ENCODE data around the gene CD300C. TPM values are rescaled to one million over a fixed set of nuclear protein-coding genes. Genes with fewer than 3 reads are reported as not detected.
"Not testable (repeated sequence)": the region's sequence is repeated elsewhere in the genome, so short reads cannot be mapped to it uniquely, and the experiment has no call there.

CD300C gene
- total and polyA plus RNA-seq, 2 experiments from 2014 or later = 0.43 to 0.47 TPM

GRCh38 chr17:74520790-74521480 lies 25.0 kb downstream of the CD300C start:
- Histone ChIP-seq H3K27me3 (no peaks in the 10 kb centered on the region), H3K9me3 (ENCODE audit: low read depth) (no peaks in the 10 kb centered on the region), H4K20me1 (ENCODE audit: insufficient read depth, poor library complexity, severe bottlenecking) (no peaks in the 10 kb centered on the region), H2AFZ (no peak overlapping the region), H3K4me1 (ENCODE audit: insufficient read depth) (no peaks in the 10 kb centered on the region), H3K79me2 (no peaks in the 10 kb centered on the region), H3K4me2 (no peak overlapping the region), H3K9me2 (replicated peaks; ENCODE audit: insufficient read depth) (no peaks in the 10 kb centered on the region), H3K36me3 (replicated peaks; ENCODE audit: insufficient read depth, low read depth) (no peaks in the 10 kb centered on the region), H3K27ac (no peak overlapping the region), H3K4me3 (no peak overlapping the region)
- no peak for DNase-seq (ENCODE audit: low spot score)
- TF ChIP-seq EZH2 (IDR thresholded peaks at IDR 0.05; ENCODE audit: borderline replicate concordance) (no peak), CTCF (IDR thresholded peaks at IDR 0.05; ENCODE audit: poor library complexity) (no peak), EZH2phosphoT487 (IDR thresholded peaks at IDR 0.05; ENCODE audit: low read depth, severe bottlenecking, unreplicated experiment) (no peak)
- WGBS (ENCODE audit: low lambda C conversion rate, missing lambda C conversion rate) = 94% methylated on average over 21 of the region's 21 CpGs

- H4K20me1 ChIP-seq (ENCODE audit: insufficient read depth, poor library complexity, severe bottlenecking) = no peaks in the 10 kb centered on the region
- H3K9me2 ChIP-seq (replicated peaks; ENCODE audit: insufficient read depth) = no peaks in the 10 kb centered on the region
- H2AFZ ChIP-seq = no peak overlapping the region
- no peak overlapping the region for H3K4me3 ChIP-seq
- no peak overlapping the region for H3K4me2 ChIP-seq
- TF ChIP-seq EZH2 (IDR thresholded peaks at IDR 0.05; ENCODE audit: borderline replicate concordance) (no peak), EZH2phosphoT487 (IDR thresholded peaks at IDR 0.05; ENCODE audit: low read depth, severe bottlenecking, unreplicated experiment) (no peak), CTCF (IDR thresholded peaks at IDR 0.05; ENCODE audit: poor library complexity) (no peak)
- H3K79me2 ChIP-seq = no peaks in the 10 kb centered on the region
- H3K9me3 ChIP-seq (ENCODE audit: low read depth) = no peaks in the 10 kb centered on the region
- 97% methylated on average over 3 of the region's 3 CpGs for WGBS (ENCODE audit: low lambda C conversion rate, missing lambda C conversion rate)
- no peaks in the 10 kb centered on the region for H3K36me3 ChIP-seq (replicated peaks; ENCODE audit: insufficient read depth, low read depth)
- no peaks in the 10 kb centered on the region for H3K27me3 ChIP-seq
- no peak overlapping the region for H3K27ac ChIP-seq
- no peak for DNase-seq (ENCODE audit: low spot score)
- no peaks in the 10 kb centered on the region for H3K4me1 ChIP-seq (ENCODE audit: insufficient read depth)
Observed at GRCh38 chr17:74520016-74520434, 25.9 kb downstream of the CD300C start.

GRCh38 chr17:74518413-74518981 lies 27.4 kb downstream of the CD300C start:
- H3K27ac ChIP-seq; H3K36me3 ChIP-seq (replicated peaks; ENCODE audit: insufficient read depth, low read depth): not testable (repeated sequence)
- WGBS (ENCODE audit: low lambda C conversion rate, missing lambda C conversion rate) = 79% methylated on average over 6 of the region's 6 CpGs

GRCh38 chr17:74516561-74517328 lies 29.2 kb downstream of the CD300C start:
- Histone ChIP-seq H3K36me3 (replicated peaks; ENCODE audit: insufficient read depth, low read depth) (no peaks in the 10 kb centered on the region), H3K4me1 (ENCODE audit: insufficient read depth) (no peaks in the 10 kb centered on the region), H3K27me3 (no peaks in the 10 kb centered on the region), H3K9me3 (ENCODE audit: low read depth) (no peaks in the 10 kb centered on the region), H3K79me2 (no peaks in the 10 kb centered on the region), H3K27ac (no peak overlapping the region), H3K9me2 (replicated peaks; ENCODE audit: insufficient read depth) (no peaks in the 10 kb centered on the region), H2AFZ (no peak overlapping the region), H3K4me3 (no peak overlapping the region), H4K20me1 (ENCODE audit: insufficient read depth, poor library complexity, severe bottlenecking) (no peaks in the 10 kb centered on the region), H3K4me2 (no peak overlapping the region)
- no peak for TF ChIP-seq EZH2 (IDR thresholded peaks at IDR 0.05; ENCODE audit: borderline replicate concordance)
- no peak for TF ChIP-seq CTCF (IDR thresholded peaks at IDR 0.05; ENCODE audit: poor library complexity)
- no peak for TF ChIP-seq EZH2phosphoT487 (IDR thresholded peaks at IDR 0.05; ENCODE audit: low read depth, severe bottlenecking, unreplicated experiment)
- DNase-seq (ENCODE audit: low spot score) = no peak
- 93% methylated on average over 3 of the region's 3 CpGs for WGBS (ENCODE audit: low lambda C conversion rate, missing lambda C conversion rate)

More at GRCh38 chr17:74518413-74518981, 27.4 kb downstream of the CD300C start:
- not testable (repeated sequence) for H2AFZ ChIP-seq; H3K79me2 ChIP-seq; H4K20me1 ChIP-seq (ENCODE audit: insufficient read depth, poor library complexity, severe bottlenecking); H3K4me3 ChIP-seq; H3K9me3 ChIP-seq (ENCODE audit: low read depth); H3K4me2 ChIP-seq; DNase-seq (ENCODE audit: low spot score); H3K9me2 ChIP-seq (replicated peaks; ENCODE audit: insufficient read depth); H3K27me3 ChIP-seq; H3K4me1 ChIP-seq (ENCODE audit: insufficient read depth)

All from hepatocyte (in vitro differentiated cells).